Measurements from ENCODE around the gene COMMD6.

COMMD6 gene

DNA sequence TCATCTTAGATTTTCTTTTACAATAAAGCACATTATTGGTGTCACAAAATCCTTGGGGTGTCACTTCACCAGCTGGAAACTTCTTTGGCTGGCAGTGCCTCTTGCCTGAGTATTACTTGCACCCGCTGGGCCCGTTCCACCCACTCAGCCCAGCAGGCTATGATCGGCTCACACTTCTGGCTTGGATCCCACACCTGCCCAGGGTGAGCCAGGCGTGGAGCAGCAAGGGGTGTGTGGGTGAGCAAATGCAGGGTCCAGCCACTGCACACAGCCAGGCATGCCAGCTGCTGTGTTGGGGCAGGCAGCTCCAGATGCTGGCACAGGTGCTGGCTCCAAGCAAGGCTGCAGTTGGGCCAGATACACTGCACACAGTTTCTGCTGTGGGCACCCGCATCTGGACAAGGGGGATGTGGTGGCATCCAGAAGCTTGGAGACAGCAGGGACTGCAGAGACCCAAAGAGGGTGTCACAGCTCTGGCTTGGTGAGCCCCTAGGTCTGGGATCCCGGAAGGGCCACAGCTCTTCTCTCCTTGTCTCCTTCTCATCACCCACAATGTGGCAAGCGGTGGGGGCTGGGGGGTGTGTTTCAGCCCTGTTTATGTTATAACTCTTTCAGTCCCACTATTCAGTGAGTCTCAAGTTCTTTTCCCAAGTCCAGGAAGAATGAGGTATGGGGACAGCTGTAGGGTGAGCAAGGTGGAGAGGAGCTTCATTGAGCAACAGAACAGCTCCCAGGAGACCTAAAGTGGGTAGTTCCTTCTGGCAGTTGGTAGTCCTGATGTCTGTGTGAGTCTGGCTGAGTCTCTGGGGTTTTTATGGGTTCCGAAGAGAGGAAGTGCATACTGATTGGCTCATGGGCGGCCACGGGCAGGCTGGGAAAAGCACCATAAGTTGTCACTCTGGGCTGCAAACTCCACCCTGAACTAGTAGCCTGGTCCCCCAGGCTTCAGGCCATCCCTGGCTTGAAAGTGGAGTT is 30.3 kb downstream of the COMMD6 start:
- Histone ChIP-seq H4K8ac (ENCODE audit: low read length) (no peak overlapping the region), H2BK15ac (ENCODE audit: low read depth, poor library complexity, severe bottlenecking) (no peak overlapping the region), H3K4me2 (ENCODE audit: low read length, poor library complexity, severe bottlenecking) (no peak overlapping the region), H2BK12ac (ENCODE audit: low read length in 2 of 2) (no peak overlapping the region), H3K36me3 (ENCODE audit: control insufficient read depth in 1 of 2, insufficient read depth in 2 of 2, low read depth in 1 of 2, low read length in 2 of 2) (no peaks in the 10 kb centered on the region), H3K9me3 (ENCODE audit: control insufficient read depth, low read length) (no peaks in the 10 kb centered on the region), H3K4me3 (ENCODE audit: insufficient read depth in 1 of 2, low read depth in 1 of 2, low read length in 2 of 2) (no peak overlapping the region), H3K9ac (ENCODE audit: low read length) (no peak overlapping the region), H3K27ac (ENCODE audit: low read length, poor library complexity, severe bottlenecking) (no peak overlapping the region), H3K79me1 (replicated peaks; ENCODE audit: low read length, poor library complexity, severe bottlenecking) (no peaks in the 10 kb centered on the region), H2AK5ac (ENCODE audit: low read length, severe bottlenecking) (no peak overlapping the region), H3K4me1 (ENCODE audit: control insufficient read depth, insufficient read depth, low read depth, low read length) (no peaks in the 10 kb centered on the region), H3K4ac (ENCODE audit: low read depth in 1 of 2, low read length in 2 of 2) (no peak overlapping the region), H4K91ac (ENCODE audit: low read length) (no peak overlapping the region), H2BK5ac (ENCODE audit: low read depth, low read length, poor library complexity, severe bottlenecking) (no peak overlapping the region), H3K14ac (ENCODE audit: low read length in 2 of 2) (no peak overlapping the region), H3K23ac (ENCODE audit: low read length in 2 of 2) (no peak overlapping the region), H3K18ac (ENCODE audit: low read depth in 1 of 2, low read length in 2 of 2) (no peak overlapping the region), H3K27me3 (ENCODE audit: control insufficient read depth in 1 of 2, insufficient read depth in 1 of 2, low read length in 2 of 2) (no peaks in the 10 kb centered on the region), H2AFZ (ENCODE audit: low read depth, low read length) (no peak overlapping the region), H2BK120ac (ENCODE audit: low read depth, low read length) (no peak overlapping the region)
- DNase-seq, result no peak
- WGBS, result 96% methylated on average over 8 of the region's 10 CpGs

DNA sequence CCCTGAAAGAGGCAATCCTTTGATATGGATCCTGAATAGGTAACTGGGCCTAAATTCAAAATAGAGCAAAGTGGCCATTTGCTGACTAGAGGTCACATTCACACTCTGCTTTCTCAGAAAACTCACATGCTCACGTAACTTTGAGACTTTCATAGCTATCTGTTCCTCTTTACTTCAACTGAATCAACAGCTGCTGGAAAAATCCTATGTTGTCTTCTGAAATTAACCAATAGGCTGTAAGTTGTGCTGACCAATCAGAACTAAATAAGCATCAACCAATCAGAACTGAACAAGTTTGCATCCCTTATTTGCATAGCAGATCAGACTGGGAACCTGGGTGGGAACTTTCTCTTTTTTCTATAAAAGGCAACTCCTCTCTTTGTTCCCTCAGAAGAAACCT is 31.6 kb downstream of the COMMD6 start:
- Histone ChIP-seq H4K8ac (ENCODE audit: low read length) (no peak overlapping the region), H3K4me3 (ENCODE audit: insufficient read depth in 1 of 2, low read depth in 1 of 2, low read length in 2 of 2) (no peak overlapping the region), H2BK15ac (ENCODE audit: low read depth, poor library complexity, severe bottlenecking) (no peak overlapping the region), H3K36me3 (ENCODE audit: control insufficient read depth in 1 of 2, insufficient read depth in 2 of 2, low read depth in 1 of 2, low read length in 2 of 2) (no peaks in the 10 kb centered on the region), H3K9ac (ENCODE audit: low read length) (no peak overlapping the region), H4K91ac (ENCODE audit: low read length) (no peak overlapping the region), H2BK5ac (ENCODE audit: low read depth, low read length, poor library complexity, severe bottlenecking) (no peak overlapping the region), H3K79me1 (replicated peaks; ENCODE audit: low read length, poor library complexity, severe bottlenecking) (no peaks in the 10 kb centered on the region), H3K4ac (ENCODE audit: low read depth in 1 of 2, low read length in 2 of 2) (no peak overlapping the region), H3K4me1 (ENCODE audit: control insufficient read depth, insufficient read depth, low read depth, low read length) (no peaks in the 10 kb centered on the region), H2AFZ (ENCODE audit: low read depth, low read length) (no peak overlapping the region), H2BK12ac (ENCODE audit: low read length in 2 of 2) (no peak overlapping the region), H3K14ac (ENCODE audit: low read length in 2 of 2) (no peak overlapping the region), H3K4me2 (ENCODE audit: low read length, poor library complexity, severe bottlenecking) (no peak overlapping the region), H3K27me3 (ENCODE audit: control insufficient read depth in 1 of 2, insufficient read depth in 1 of 2, low read length in 2 of 2) (no peaks in the 10 kb centered on the region), H3K27ac (ENCODE audit: low read length, poor library complexity, severe bottlenecking) (no peak overlapping the region), H2AK5ac (ENCODE audit: low read length, severe bottlenecking) (no peak overlapping the region), H3K23ac (ENCODE audit: low read length in 2 of 2) (no peak overlapping the region), H3K18ac (ENCODE audit: low read depth in 1 of 2, low read length in 2 of 2) (no peak overlapping the region), H2BK120ac (ENCODE audit: low read depth, low read length) (no peak overlapping the region), H3K9me3 (ENCODE audit: control insufficient read depth, low read length) (no peaks in the 10 kb centered on the region)
- WGBS, result 100% methylated on average over 1 of the region's 1 CpG
- DNase-seq, result no peak

DNA sequence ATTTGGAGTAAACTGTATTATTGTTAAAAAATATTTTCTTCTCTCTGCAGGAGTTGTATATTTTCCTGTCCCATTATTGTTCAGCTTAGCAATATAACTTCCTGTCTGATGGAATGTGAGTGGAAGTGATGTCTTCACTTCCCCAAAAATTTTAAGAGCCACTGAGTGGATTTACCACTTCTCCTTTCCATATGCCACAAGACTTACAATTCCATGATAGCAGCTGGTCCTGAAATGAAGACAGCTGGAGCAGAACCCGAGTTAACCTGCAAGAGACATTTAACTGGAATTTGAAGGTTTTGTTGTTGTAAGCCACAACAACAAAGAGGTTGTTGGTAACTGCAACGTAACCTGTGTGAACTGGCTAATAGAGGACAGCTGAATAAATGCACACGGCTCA is 32.3 kb downstream of the COMMD6 start:
- Histone ChIP-seq H4K91ac (ENCODE audit: low read length) (no peak overlapping the region), H2AK5ac (ENCODE audit: low read length, severe bottlenecking) (no peak overlapping the region), H3K4me2 (ENCODE audit: low read length, poor library complexity, severe bottlenecking) (no peak overlapping the region), H3K9me3 (ENCODE audit: control insufficient read depth, low read length) (no peaks in the 10 kb centered on the region), H4K8ac (ENCODE audit: low read length) (no peak overlapping the region), H3K4ac (ENCODE audit: low read depth in 1 of 2, low read length in 2 of 2) (no peak overlapping the region), H3K18ac (ENCODE audit: low read depth in 1 of 2, low read length in 2 of 2) (no peak overlapping the region), H2AFZ (ENCODE audit: low read depth, low read length) (no peak overlapping the region), H3K23ac (ENCODE audit: low read length in 2 of 2) (no peak overlapping the region), H3K4me3 (ENCODE audit: insufficient read depth in 1 of 2, low read depth in 1 of 2, low read length in 2 of 2) (no peak overlapping the region), H3K27ac (ENCODE audit: low read length, poor library complexity, severe bottlenecking) (no peak overlapping the region), H3K36me3 (ENCODE audit: control insufficient read depth in 1 of 2, insufficient read depth in 2 of 2, low read depth in 1 of 2, low read length in 2 of 2) (no peaks in the 10 kb centered on the region), H2BK120ac (ENCODE audit: low read depth, low read length) (no peak overlapping the region), H3K27me3 (ENCODE audit: control insufficient read depth in 1 of 2, insufficient read depth in 1 of 2, low read length in 2 of 2) (no peaks in the 10 kb centered on the region), H2BK12ac (ENCODE audit: low read length in 2 of 2) (no peak overlapping the region), H3K79me1 (replicated peaks; ENCODE audit: low read length, poor library complexity, severe bottlenecking) (no peaks in the 10 kb centered on the region), H3K9ac (ENCODE audit: low read length) (no peak overlapping the region), H3K4me1 (ENCODE audit: control insufficient read depth, insufficient read depth, low read depth, low read length) (no peaks in the 10 kb centered on the region), H2BK5ac (ENCODE audit: low read depth, low read length, poor library complexity, severe bottlenecking) (no peak overlapping the region), H3K14ac (ENCODE audit: low read length in 2 of 2) (no peak overlapping the region), H2BK15ac (ENCODE audit: low read depth, poor library complexity, severe bottlenecking) (no peak overlapping the region)
- 66% methylated on average over 2 of the region's 3 CpGs for WGBS
- no peak for DNase-seq

DNA sequence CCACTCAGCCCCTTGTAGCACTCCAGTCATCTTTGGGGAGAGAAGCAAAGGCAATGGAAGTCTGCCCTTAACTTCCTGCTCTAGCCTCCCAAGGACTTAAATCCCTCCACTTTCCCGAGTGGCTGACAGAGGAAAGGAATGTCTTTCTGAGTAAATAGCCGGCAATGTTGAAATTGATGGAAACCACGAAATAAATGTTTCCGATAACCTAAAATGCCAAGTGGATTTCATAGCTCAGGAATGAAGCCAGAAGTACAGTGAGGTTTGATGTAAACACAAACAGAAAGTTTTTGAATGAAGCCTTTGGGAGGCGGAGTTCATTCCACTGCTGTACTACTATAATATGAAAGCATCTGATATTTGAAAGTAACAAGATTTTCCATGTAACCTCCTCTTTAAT is 41.7 kb downstream of the COMMD6 start:
- H3K9me3 ChIP-seq (ENCODE audit: control insufficient read depth, low read length), result no peaks in the 10 kb centered on the region
- H3K79me1 ChIP-seq (replicated peaks; ENCODE audit: low read length, poor library complexity, severe bottlenecking), result no peaks in the 10 kb centered on the region
- H3K14ac ChIP-seq (ENCODE audit: low read length in 2 of 2), result no peak overlapping the region
- no peaks in the 10 kb centered on the region for H3K27me3 ChIP-seq (ENCODE audit: control insufficient read depth in 1 of 2, insufficient read depth in 1 of 2, low read length in 2 of 2)
- H2AFZ ChIP-seq (ENCODE audit: low read depth, low read length), result no peak overlapping the region
- H3K18ac ChIP-seq (ENCODE audit: low read depth in 1 of 2, low read length in 2 of 2), result no peak overlapping the region
- DNase-seq, result peak; percentile 68
- H3K36me3 ChIP-seq (ENCODE audit: control insufficient read depth in 1 of 2, insufficient read depth in 2 of 2, low read depth in 1 of 2, low read length in 2 of 2), result no peaks in the 10 kb centered on the region
- no peak overlapping the region for H2BK120ac ChIP-seq (ENCODE audit: low read depth, low read length)
- no peak overlapping the region for H3K4me3 ChIP-seq (ENCODE audit: insufficient read depth in 1 of 2, low read depth in 1 of 2, low read length in 2 of 2)
- WGBS, result 4% methylated on average over 4 of the region's 5 CpGs
- H3K9ac ChIP-seq (ENCODE audit: low read length), result no peak overlapping the region
- H2BK15ac ChIP-seq (ENCODE audit: low read depth, poor library complexity, severe bottlenecking), result no peak overlapping the region
- H3K27ac ChIP-seq (ENCODE audit: low read length, poor library complexity, severe bottlenecking), result no peak overlapping the region
- H2AK5ac ChIP-seq (ENCODE audit: low read length, severe bottlenecking), result no peak overlapping the region
- no peak overlapping the region for H3K23ac ChIP-seq (ENCODE audit: low read length in 2 of 2)
- no peaks in the 10 kb centered on the region for H3K4me1 ChIP-seq (ENCODE audit: control insufficient read depth, insufficient read depth, low read depth, low read length)
- H2BK5ac ChIP-seq (ENCODE audit: low read depth, low read length, poor library complexity, severe bottlenecking), result no peak overlapping the region
- H3K4ac ChIP-seq (ENCODE audit: low read depth in 1 of 2, low read length in 2 of 2), result no peak overlapping the region
- H3K4me2 ChIP-seq (ENCODE audit: low read length, poor library complexity, severe bottlenecking), result no peak overlapping the region
- no peak overlapping the region for H4K91ac ChIP-seq (ENCODE audit: low read length)
- no peak overlapping the region for H2BK12ac ChIP-seq (ENCODE audit: low read length in 2 of 2)
- no peak overlapping the region for H4K8ac ChIP-seq (ENCODE audit: low read length)
